GM12892 (cell line): ENCODE data around the gene PTCD2.

Experiments
- POLR2A ChIP-seq: IDR thresholded peaks from 2 replicates; pipeline ENCODE4 v1.6.1; 2011; ENCODE audit warnings: low read depth, low read length, control low read depth
- POLR2AphosphoS5 ChIP-seq: IDR thresholded peaks from 2 replicates; pipeline ENCODE4 v1.6.1; 2011; ENCODE audit warnings: low read depth, low read length, control low read depth
- TAF1 ChIP-seq: IDR thresholded peaks from 2 replicates; pipeline ENCODE4 v1.6.1; 2011; ENCODE audit warnings: low read depth, mild to moderate bottlenecking, control low read depth, low read length, borderline replicate concordance

GRCh38 chr5:72383726-72384125 is 63.6 kb downstream of the PTCD2 start:
- no peak for TF ChIP-seq POLR2AphosphoS5
- TF ChIP-seq TAF1: no peak
- no peak for TF ChIP-seq POLR2A
